Inflammatory macrophage treated with lipopolysaccharide for 1 hour (primary cell): Measurements from ENCODE around the gene SLC2A9.
"Not testable (repeated sequence)": the region's sequence is repeated elsewhere in the genome, so short reads cannot be mapped to it uniquely, and the experiment has no call there.

Experiments
- DNase-seq, 2 donors: peaks; one replicate each; pipeline ENCODE4 v3.0.0-alpha.2; 2020 to 2022

Gene SLC2A9

GRCh38 chr4:9994246-9994847, 26.9 kb downstream of the SLC2A9 start:
- no peak for DNase-seq

DNA sequence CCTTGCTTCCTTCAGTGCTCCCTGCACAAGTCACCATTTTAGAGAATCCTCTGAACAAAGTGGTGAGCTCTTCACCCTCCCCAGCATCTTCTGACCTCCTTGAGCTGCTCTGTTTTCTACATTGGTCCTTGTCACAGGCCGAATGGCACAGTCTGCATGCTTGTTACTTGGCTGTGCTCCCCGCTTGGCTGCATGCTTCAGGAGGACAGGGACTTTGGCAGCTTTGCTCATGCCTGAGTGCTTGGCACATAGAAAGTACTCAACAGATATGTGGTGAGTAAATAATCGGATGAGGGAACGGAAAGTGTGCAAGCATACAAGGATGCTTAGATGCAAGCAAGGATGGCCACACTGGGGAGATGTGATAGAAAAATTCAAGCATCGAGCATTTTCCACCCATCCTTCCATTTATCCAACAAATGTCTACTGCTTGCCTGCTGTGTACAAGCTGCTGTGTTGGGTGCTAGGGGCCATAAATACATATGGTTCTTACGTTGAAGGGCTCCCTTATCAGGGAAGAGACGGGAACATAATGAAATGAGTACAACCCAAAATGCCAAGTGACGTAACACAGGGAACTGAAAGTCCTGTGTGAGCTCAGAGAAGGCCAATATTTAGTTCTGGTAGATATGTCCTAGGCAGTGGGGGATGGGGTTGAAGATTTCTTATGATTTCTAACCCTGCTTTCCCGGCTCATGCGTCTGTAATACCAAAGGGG, 31.2 kb downstream of the SLC2A9 start:
- peak in 1 of 2 donors; percentile 16 for DNase-seq

DNA sequence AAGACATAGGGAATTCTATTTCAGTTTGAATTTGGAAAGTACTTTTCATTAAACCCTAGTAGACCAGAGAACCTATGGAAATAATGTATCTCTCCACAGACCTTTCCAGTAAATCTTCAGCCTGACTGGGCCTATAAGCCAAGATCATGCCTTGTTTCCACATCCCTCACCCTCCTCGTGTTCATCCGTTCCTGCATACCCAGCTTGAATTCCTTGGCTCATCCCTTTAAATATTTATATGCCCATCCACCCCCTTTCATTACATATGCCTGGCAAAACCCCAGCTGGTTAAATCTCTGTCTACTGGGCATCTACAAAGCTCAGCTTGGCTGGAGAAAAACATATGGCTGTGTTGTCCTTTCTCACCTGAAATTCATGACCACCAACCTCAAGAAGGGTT, 32.4 kb downstream of the SLC2A9 start:
- no peak for DNase-seq

- no peak for DNase-seq
These were observed 32.9 kb downstream of the SLC2A9 start for GRCh38 chr4:9988363-9988749.

DNA sequence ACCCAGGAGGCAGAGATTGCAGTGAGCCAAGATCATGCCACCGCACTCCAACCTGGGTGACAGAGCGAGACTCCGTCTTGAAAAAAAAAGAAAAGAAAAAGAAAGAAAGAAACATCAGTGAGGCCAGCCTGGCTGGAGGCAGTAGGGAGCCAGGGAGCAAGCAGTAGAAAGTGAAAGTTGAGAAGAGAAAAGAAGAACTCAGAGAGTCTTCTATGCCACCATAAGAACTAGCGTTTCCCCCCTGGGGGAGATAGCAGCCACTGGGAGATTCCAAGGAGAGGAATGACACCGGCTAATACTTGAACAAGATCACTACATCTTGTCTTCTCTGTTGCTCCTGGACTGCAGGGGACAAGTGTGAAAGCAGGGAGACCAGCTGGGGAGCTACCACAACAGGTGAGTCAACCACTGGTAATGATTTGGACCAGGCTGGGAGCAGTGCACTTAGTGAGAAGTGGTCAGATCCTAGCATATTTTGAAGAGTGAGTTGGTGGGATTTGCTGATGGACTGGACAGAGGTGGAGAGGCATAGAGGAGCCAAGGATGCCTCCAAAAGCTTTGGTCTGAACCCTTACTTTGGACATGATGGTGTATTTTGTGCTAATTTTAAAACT, 33.4 kb downstream of the SLC2A9 start:
- DNase-seq: no peak

- DNase-seq: no peak
These were observed 36.7 kb downstream of the SLC2A9 start for GRCh38 chr4:9984621-9985020.

- DNase-seq: no peak
These were observed 38.1 kb downstream of the SLC2A9 start for GRCh38 chr4:9983211-9983610.

- DNase-seq: not testable (repeated sequence)
These were observed 39.4 kb downstream of the SLC2A9 start for GRCh38 chr4:9981899-9982298.

- no peak for DNase-seq
These were observed 40.4 kb downstream of the SLC2A9 start for GRCh38 chr4:9980898-9981297.

- DNase-seq: no peak
These were observed 42.1 kb downstream of the SLC2A9 start for GRCh38 chr4:9979101-9979701.

- DNase-seq: no peak
These were observed 43.7 kb downstream of the SLC2A9 start for GRCh38 chr4:9977518-9978031.

- DNase-seq: no peak
These were observed 44.5 kb downstream of the SLC2A9 start for GRCh38 chr4:9976781-9977180.

GRCh38 chr4:9976293-9976692, 45.0 kb downstream of the SLC2A9 start:
- DNase-seq: no peak

DNA sequence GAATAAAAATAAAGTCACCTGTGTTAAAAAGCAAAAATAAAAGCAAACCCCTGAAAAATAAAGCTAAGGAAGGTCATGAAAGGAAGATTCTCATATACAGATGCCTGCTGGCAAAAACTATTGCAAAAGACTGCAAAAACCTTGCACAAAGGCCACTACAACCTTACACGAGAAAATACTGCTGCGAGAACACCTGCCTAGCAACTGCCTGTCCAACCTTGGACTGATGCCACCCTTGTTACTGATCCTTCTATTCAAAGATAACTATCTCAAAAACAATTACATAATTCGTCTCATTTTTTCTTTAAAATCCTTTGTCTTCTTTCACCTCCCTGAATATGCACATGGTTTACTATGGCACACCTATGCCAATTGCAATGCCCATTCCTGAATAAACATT, 49.6 kb downstream of the SLC2A9 start:
- no peak for DNase-seq

DNA sequence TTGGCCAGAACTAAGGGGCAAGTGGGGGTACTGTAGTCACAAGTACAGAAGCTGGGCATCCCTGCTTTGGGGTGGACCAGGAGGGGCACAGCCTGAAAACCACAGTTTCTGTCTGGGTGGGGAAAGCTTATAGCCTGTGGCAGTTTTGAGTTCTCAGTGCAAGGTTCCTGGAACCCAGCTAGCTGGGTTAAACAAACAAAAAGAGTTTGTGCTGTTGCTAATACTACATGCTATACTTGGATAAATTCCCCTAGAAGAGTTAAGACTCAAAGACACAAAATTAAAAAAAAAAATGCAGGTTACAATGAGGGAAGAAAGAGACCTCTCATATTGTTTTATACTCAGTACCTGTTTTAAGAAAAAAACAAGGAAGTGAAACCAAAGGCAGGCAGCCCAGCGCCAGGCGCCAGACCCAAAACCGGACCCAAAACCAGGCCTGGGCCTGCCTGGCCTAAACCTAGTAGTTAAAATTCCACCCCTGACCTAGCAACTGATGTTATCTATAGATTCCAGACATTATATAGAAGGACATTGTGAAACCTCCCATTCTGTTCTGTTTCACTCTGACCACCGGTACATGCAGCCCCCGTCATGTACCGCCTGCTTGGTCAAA, 50.8 kb downstream of the SLC2A9 start:
- DNase-seq: no peak

DNA sequence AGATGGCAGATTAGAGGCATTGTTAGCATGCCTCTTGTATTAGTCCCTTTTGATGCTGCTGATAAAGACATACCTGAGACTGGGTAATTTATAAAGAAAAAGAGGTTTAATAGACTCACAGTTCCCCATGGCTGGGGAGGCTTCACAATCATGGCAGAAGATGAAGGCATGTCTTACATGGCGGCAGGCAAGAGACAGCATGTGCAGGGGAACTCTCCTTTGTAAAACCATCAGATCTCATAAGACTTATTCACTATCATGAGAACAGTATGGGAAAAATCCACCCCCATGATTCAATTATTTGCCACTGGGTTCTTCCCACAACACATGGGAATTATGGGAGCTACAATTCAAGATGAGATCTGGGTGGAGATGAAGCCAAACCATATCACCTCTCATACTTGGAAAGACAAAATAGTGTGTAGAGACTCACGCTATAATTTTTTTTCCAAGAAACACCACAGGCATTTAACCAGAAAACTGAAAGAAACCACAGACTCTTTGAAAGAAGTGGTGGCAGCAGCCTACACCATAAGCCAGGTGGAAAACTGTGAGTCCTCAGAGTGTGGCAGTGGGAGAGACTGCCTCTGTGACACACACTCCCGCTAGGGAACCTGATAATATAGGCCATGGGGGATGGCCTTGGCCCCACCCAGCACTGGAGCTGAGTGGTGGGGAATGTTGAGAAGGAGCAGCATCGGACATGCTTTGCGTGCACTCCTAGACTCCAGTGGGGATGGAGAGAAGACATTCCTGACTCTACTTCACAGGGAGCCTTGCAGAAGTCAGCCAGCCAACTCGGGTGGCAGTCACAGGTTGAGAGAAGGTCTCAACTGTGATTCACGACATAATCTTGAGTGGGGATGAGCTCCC, 51.5 kb downstream of the SLC2A9 start:
- DNase-seq: no peak

DNA sequence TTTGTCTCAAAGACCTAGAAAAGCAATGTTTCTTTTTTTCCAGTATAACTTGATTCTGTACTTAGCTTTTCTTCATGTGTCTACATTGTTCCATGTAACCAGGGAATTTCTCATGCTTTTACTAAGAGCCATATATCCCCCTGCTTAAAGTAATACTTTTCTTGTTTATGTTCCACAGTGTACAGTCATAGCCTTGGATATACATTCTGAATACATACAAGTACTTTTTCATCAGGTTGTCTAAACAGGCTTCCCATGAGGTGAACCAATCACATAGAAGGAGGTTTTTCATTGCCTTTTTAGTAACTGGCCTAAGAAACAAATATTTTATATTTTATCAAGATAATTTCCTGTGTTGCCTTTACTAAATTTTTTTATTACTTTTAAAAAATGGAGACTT, 52.8 kb downstream of the SLC2A9 start:
- no peak for DNase-seq

GRCh38 chr4:9964879-9965278, 56.4 kb downstream of the SLC2A9 start:
- peak in 1 of 2 donors; percentile 9 for DNase-seq

DNA sequence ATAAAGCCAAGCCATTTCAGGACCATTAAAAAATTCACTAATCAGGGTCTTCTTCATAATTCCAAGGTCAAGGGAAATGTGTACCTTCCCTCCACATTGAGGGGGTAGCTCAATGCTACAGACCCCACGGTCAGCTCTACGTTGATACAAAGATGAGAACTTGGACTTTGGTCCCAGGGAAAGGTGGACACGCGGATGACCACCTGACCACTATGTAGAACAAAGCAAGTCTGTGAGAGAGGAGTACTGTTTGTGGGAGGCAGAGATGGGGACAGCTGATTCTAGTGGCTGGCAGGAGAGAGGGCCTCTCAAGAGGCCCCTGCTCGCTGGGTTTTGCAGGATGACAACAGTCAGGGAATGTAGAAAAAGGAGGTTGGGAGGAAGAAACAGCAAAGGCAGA, 58.0 kb downstream of the SLC2A9 start:
- DNase-seq: no peak

DNA sequence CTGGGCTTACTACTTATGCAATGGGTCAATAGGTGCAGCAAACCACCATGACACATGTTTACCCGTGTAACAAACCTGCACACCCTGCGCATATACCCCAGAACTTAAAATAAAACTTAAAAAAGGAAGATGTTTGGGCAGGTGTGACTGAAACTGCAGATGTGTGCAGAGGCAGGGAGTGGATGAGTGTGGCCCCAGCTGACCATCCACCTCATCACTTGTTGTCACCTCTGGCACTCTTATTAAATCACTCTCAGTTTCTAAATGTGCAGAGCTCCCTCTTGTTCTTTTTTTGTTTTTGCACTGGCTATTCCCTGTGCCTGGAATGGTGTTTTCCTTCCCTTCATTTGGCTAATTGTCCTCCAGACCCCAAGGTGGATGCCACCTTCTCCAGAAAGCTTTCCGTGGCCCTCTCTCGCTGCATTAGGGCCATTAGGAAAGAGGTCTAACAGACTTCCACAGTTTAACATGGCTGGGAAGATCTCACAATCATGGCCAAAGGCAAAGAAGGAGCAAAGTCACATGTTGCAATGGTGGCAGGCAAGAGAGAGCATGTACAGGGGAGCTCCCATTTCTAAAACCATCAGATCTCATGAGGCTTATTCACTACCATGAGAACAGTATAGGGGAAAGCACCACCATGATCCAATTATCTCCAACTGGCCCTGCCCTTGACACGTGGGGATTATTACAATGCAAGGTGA, 58.5 kb downstream of the SLC2A9 start:
- peak in 1 of 2 donors; percentile 65 for DNase-seq

DNA sequence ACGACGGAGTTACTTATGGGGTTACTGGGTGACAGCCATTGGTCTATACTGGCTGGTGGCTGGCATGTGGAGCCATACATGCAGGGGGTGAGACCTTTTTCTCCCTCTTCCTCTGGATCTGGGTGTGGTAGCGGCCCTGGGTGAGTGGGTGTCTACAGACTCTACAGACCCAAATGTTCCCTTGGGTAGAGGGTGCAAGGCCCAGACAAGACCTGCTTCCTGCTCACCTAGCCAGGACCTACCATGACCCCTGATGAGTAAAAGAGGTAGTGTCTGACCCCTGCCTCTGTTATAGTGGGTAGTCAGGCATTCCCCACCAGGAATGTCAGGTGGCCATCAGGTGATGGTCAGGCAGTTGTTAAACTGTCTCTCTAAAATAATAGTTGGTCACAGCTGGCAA, 66.8 kb downstream of the SLC2A9 start:
- no peak for DNase-seq

DNA sequence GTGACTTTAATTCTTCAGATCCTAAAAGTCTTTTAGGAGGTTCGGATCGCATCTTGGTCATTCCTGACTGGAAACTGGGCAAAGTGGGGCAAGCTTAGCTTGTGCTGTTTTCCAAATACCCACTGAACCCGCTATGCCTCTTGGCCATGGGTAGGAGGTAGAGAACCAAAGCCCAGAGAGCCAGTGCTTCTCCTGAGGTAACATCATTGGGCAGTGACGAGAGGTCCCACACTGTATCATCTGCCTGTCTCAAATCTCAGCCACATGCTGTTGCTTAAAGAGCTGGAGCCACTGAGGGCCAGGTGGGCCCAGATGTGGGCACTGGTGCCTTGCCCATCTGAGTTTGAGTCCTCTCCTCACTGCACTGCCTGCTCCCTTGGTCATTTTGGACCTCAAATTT, 68.2 kb downstream of the SLC2A9 start:
- DNase-seq: no peak
